Suprapubic skin (tissue), 4 donors: Measurements from ENCODE around the gene FXYD3. TPM values are rescaled to one million over a fixed set of nuclear protein-coding genes. Genes with fewer than 3 reads are reported as not detected.

ENCODE experiments used
- DNase-seq, 2 donors: peaks; one replicate each; pipeline ENCODE4 v3.0.0-alpha.2; 2019; ENCODE audit warnings: low spot score in 2 of 2
- H3K27ac ChIP-seq: fragments of 200-600 bp; sonication (generic); one replicate; pipeline ENCODE4 v1.5.1; 2019
- H3K27me3 ChIP-seq: fragments of 200-600 bp; sonication (generic); one replicate; pipeline ENCODE4 v1.5.1; 2019
- H3K36me3 ChIP-seq: fragments of 200-600 bp; sonication (generic); one replicate; pipeline ENCODE4 v1.5.1; 2019
- H3K4me1 ChIP-seq: fragments of 200-600 bp; sonication (generic); one replicate; pipeline ENCODE4 v1.5.1; 2019
- H3K4me3 ChIP-seq: fragments of 200-600 bp; sonication (generic); one replicate; pipeline ENCODE4 v1.5.1; 2019; ENCODE audit warnings: mild to moderate bottlenecking
- H3K9me3 ChIP-seq: fragments of 200-600 bp; sonication (generic); one replicate; pipeline ENCODE4 v1.5.1; 2019
- EP300 ChIP-seq: sonication (generic); formaldehyde crosslinking; IDR thresholded peaks from one replicate; pipeline ENCODE4 v1.6.1; 2017; ENCODE audit warnings: antibody characterized with exemption
- POLR2A ChIP-seq, 2 donors: fragments of 450-650 bp; IDR thresholded peaks; one replicate each; pipeline ENCODE4 v1.6.1; 2017; ENCODE audit warnings: antibody characterized with exemption in 2 of 2, mild to moderate bottlenecking in 2 of 2, moderate library complexity in 2 of 2
- POLR2AphosphoS5 ChIP-seq, 3 donors: sonication (generic); formaldehyde crosslinking; IDR thresholded peaks; one replicate each; pipeline ENCODE4 v1.6.1; 2017; ENCODE audit warnings: antibody characterized with exemption in 3 of 3
- WGBS: methylation state at CpG from one replicate; pipeline ENCODE4 v1.1.5; 2018; 5-methylcytosine and 5-hydroxymethylcytosine counted together
- total RNA-seq, 4 donors: library from RNA; depleted of rRNA; stranded (reverse); fragments of >200 nt; gene quantifications; one replicate each; pipeline ENCODE4 v1.1.0, GENCODE V29; 2016
- TF ChIP-seq, protein P1 (sequence below), 2 donors: fragments of 200-600 bp in 1 of 2; fragments of 450-650 bp in 1 of 2; sonication (generic) in 1 of 2; IDR thresholded peaks; one replicate each; pipeline ENCODE4 v1.5.1; 2016 to 2019; ENCODE audit warnings: antibody characterized with exemption in 2 of 2, mild to moderate bottlenecking in 1 of 2, moderate library complexity in 1 of 2

FXYD3 gene
- total RNA-seq, 4 donors from 2014 or later = 383 to 765 (median 575) TPM

- H3K4me1 ChIP-seq = peaks cover 7% of the 10 kb centered on the region
- H3K4me3 ChIP-seq = no peak overlapping the region
- TF ChIP-seq, protein P1, sequence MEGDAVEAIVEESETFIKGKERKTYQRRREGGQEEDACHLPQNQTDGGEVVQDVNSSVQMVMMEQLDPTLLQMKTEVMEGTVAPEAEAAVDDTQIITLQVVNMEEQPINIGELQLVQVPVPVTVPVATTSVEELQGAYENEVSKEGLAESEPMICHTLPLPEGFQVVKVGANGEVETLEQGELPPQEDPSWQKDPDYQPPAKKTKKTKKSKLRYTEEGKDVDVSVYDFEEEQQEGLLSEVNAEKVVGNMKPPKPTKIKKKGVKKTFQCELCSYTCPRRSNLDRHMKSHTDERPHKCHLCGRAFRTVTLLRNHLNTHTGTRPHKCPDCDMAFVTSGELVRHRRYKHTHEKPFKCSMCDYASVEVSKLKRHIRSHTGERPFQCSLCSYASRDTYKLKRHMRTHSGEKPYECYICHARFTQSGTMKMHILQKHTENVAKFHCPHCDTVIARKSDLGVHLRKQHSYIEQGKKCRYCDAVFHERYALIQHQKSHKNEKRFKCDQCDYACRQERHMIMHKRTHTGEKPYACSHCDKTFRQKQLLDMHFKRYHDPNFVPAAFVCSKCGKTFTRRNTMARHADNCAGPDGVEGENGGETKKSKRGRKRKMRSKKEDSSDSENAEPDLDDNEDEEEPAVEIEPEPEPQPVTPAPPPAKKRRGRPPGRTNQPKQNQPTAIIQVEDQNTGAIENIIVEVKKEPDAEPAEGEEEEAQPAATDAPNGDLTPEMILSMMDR (IDR thresholded peaks at IDR 0.05) = no peak
- TF ChIP-seq EP300 = no peak
- TF ChIP-seq POLR2A (IDR thresholded peaks at IDR 0.05) = no peak
- no peak for TF ChIP-seq POLR2AphosphoS5 (IDR thresholded peaks at IDR 0.05)
- no peaks in the 10 kb centered on the region for H3K27me3 ChIP-seq
- no peaks in the 10 kb centered on the region for H3K36me3 ChIP-seq
- H3K9me3 ChIP-seq = no peaks in the 10 kb centered on the region
- DNase-seq = no peak
- H3K27ac ChIP-seq = no peak overlapping the region
- 87% methylated on average over 8 of the region's 8 CpGs for WGBS
Observed at GRCh38 chr19:35086455-35086854, 29.2 kb upstream of the FXYD3 start.

GRCh38 chr19:35087393-35087792 lies 28.2 kb upstream of the FXYD3 start:
- TF ChIP-seq EP300 (no peak), POLR2AphosphoS5 (IDR thresholded peaks at IDR 0.05) (no peak), POLR2A (IDR thresholded peaks at IDR 0.05) (no peak)
- TF ChIP-seq, protein P1 (IDR thresholded peaks at IDR 0.05) = no peak
- H3K9me3 ChIP-seq = no peaks in the 10 kb centered on the region
- DNase-seq = no peak
- H3K27me3 ChIP-seq = no peaks in the 10 kb centered on the region
- H3K4me3 ChIP-seq = no peak overlapping the region
- H3K36me3 ChIP-seq = no peaks in the 10 kb centered on the region
- peaks cover 12% of the 10 kb centered on the region for H3K4me1 ChIP-seq
- H3K27ac ChIP-seq = no peak overlapping the region

- Histone ChIP-seq H3K4me3 (no peak overlapping the region), H3K27me3 (no peaks in the 10 kb centered on the region), H3K4me1 (peaks cover 19% of the 10 kb centered on the region), H3K36me3 (no peaks in the 10 kb centered on the region), H3K27ac (no peak overlapping the region), H3K9me3 (no peaks in the 10 kb centered on the region)
- DNase-seq = no peak
- WGBS = 84% methylated on average over 4 of the region's 8 CpGs
- TF ChIP-seq, protein P1 (IDR thresholded peaks at IDR 0.05) = no peak
- no peak for TF ChIP-seq POLR2AphosphoS5 (IDR thresholded peaks at IDR 0.05)
- no peak for TF ChIP-seq EP300
- no peak for TF ChIP-seq POLR2A (IDR thresholded peaks at IDR 0.05)
Observed at GRCh38 chr19:35088131-35088913, 27.3 kb upstream of the FXYD3 start.

DNA sequence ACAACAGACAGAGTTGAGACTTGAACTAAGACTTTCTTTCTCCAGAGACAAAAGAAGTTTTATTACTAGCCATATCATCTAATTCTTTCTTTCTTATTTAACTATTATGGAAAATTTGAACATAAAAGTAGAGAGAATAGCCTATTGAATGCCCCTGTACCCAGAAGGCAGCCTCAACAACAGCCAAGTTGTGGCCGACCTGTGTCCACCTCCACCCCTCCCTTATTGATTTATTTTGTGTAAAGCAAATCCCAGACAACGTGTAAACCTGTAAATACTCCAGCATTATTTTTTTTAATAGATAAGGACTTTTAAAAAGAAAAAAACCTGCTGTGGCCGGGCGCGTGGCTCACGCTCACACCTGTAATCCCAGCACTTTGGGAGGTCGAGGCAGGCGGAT lies 26.1 kb upstream of the FXYD3 start:
- no peak for DNase-seq
- H3K4me3 ChIP-seq = no peak overlapping the region
- no peak for TF ChIP-seq POLR2A (IDR thresholded peaks at IDR 0.05)
- TF ChIP-seq EP300 = no peak
- TF ChIP-seq POLR2AphosphoS5 (IDR thresholded peaks at IDR 0.05) = no peak
- TF ChIP-seq, protein P1 (IDR thresholded peaks at IDR 0.05) = no peak
- H3K4me1 ChIP-seq = peaks cover 31% of the 10 kb centered on the region
- H3K36me3 ChIP-seq = no peaks in the 10 kb centered on the region
- 88% methylated on average over 8 of the region's 8 CpGs for WGBS
- no peaks in the 10 kb centered on the region for H3K27me3 ChIP-seq
- no peak overlapping the region for H3K27ac ChIP-seq
- H3K9me3 ChIP-seq = no peaks in the 10 kb centered on the region

DNA sequence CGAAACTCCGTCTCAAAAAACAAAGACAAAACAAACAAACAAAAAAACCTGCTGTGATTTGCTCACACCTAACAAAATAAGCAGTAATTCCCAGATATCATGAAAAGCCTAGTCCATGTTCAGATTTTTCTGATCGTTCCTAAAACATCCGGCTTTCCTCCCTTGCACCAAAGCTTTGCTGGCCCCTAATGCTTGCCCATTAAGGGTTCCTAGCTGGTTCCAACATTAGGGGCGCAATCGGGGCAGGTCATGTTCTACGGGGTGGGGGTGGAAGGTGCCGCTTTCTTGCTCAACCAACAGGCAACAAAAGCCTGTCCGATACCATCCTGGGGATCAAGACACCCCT lies 25.5 kb upstream of the FXYD3 start:
- no peak overlapping the region for H3K27ac ChIP-seq
- H3K4me3 ChIP-seq = no peak overlapping the region
- no peaks in the 10 kb centered on the region for H3K36me3 ChIP-seq
- H3K9me3 ChIP-seq = no peaks in the 10 kb centered on the region
- H3K27me3 ChIP-seq = no peaks in the 10 kb centered on the region
- 40% methylated on average over 9 of the region's 9 CpGs for WGBS
- no peak for DNase-seq
- TF ChIP-seq EP300 = no peak
- no peak for TF ChIP-seq POLR2AphosphoS5 (IDR thresholded peaks at IDR 0.05)
- no peak for TF ChIP-seq POLR2A (IDR thresholded peaks at IDR 0.05)
- TF ChIP-seq, protein P1 (IDR thresholded peaks at IDR 0.05) = no peak
- H3K4me1 ChIP-seq = peaks cover 37% of the 10 kb centered on the region
